Mesendoderm (in vitro differentiated cells): Measurements from ENCODE around the gene JPH3.

Source experiments
- DNase-seq: peaks from one replicate; pipeline ENCODE4 v3.0.0; 2013
- H2AK5ac ChIP-seq: 2 replicates; pipeline ENCODE4 v1.6.1; 2013; ENCODE audit warnings: low read length, inconsistent platforms
- H2BK120ac ChIP-seq: 2 replicates; pipeline ENCODE4 v1.6.1; 2013; ENCODE audit warnings: low read depth, mild to moderate bottlenecking, low read length, moderate library complexity, mixed read lengths
- H2BK15ac ChIP-seq: replicated peaks from 2 replicates; pipeline ENCODE4 v1.6.1; 2013; ENCODE audit warnings: low read depth, mild to moderate bottlenecking, moderate library complexity
- H2BK5ac ChIP-seq: 2 replicates; pipeline ENCODE4 v1.6.1; 2013; ENCODE audit warnings: low read length, inconsistent platforms
- H3K18ac ChIP-seq: 2 replicates; pipeline ENCODE4 v1.6.1; 2013; ENCODE audit warnings: mild to moderate bottlenecking, low read length, mixed read lengths
- H3K23ac ChIP-seq: one replicate; pipeline ENCODE4 v1.6.1; 2013; ENCODE audit warnings: low read length
- H3K27ac ChIP-seq: 2 replicates; pipeline ENCODE4 v1.5.1; 2013; ENCODE audit warnings: low read depth, mild to moderate bottlenecking, inconsistent platforms, low read length, moderate library complexity
- H3K27me3 ChIP-seq: 2 replicates; pipeline ENCODE4 v1.6.1; 2013; ENCODE audit warnings: low read length, control low read depth, mild to moderate bottlenecking, inconsistent platforms; ENCODE audit not compliant: insufficient read depth, poor library complexity
- H3K36me3 ChIP-seq: 2 replicates; pipeline ENCODE4 v1.6.1; 2013; ENCODE audit warnings: low read length, inconsistent platforms; ENCODE audit not compliant: control insufficient read depth, insufficient read depth
- H3K4ac ChIP-seq: one replicate; pipeline ENCODE4 v1.6.1; 2013; ENCODE audit warnings: low read depth, mild to moderate bottlenecking, low read length, moderate library complexity
- H3K4me1 ChIP-seq: 2 replicates; pipeline ENCODE4 v1.6.1; 2013; ENCODE audit warnings: low read depth, low read length, inconsistent platforms; ENCODE audit not compliant: control insufficient read depth
- H3K4me2 ChIP-seq: 2 replicates; pipeline ENCODE4 v1.6.1; 2013; ENCODE audit warnings: low read length
- H3K4me3 ChIP-seq: 2 replicates; pipeline ENCODE4 v1.5.1; 2013; ENCODE audit warnings: mild to moderate bottlenecking, low read length
- H3K56ac ChIP-seq: one replicate; pipeline ENCODE4 v1.6.1; 2013; ENCODE audit warnings: low read length
- H3K79me1 ChIP-seq: 2 replicates; pipeline ENCODE4 v1.6.1; 2013; ENCODE audit warnings: low read length, inconsistent platforms
- H3K79me2 ChIP-seq: 2 replicates; pipeline ENCODE4 v1.6.1; 2013; ENCODE audit warnings: mild to moderate bottlenecking, low read length; ENCODE audit not compliant: control insufficient read depth, insufficient read depth
- H3K9ac ChIP-seq: 2 replicates; pipeline ENCODE4 v1.6.1; 2013; ENCODE audit warnings: low read length, inconsistent platforms
- H4K5ac ChIP-seq: one replicate; pipeline ENCODE4 v1.6.1; 2013; ENCODE audit warnings: low read length
- H4K8ac ChIP-seq: one replicate; pipeline ENCODE4 v1.6.1; 2013; ENCODE audit warnings: low read depth, mild to moderate bottlenecking, control low read depth, low read length, moderate library complexity
- WGBS: extraction: QIAGEN DNeasy Blood & Tissue Kit; methylation state at CpG from one replicate; pipeline ENCODE4 v1.1.7; 2013; ENCODE audit warnings: low lambda C conversion rate, missing lambda C conversion rate; ENCODE audit not compliant: insufficient coverage; ENCODE audit errors: extremely low coverage; 5-methylcytosine and 5-hydroxymethylcytosine counted together

JPH3 gene

GRCh38 chr16:87637357-87637756 is 35.0 kb downstream of the JPH3 start:
- Histone ChIP-seq H2BK5ac (no peak overlapping the region), H3K79me1 (no peaks in the 10 kb centered on the region), H3K4ac (no peak overlapping the region), H3K4me2 (no peak overlapping the region), H2BK15ac (no peak overlapping the region), H3K56ac (no peak overlapping the region), H3K23ac (no peak overlapping the region), H4K5ac (no peak overlapping the region), H3K4me3 (no peak overlapping the region), H3K18ac (no peak overlapping the region), H3K79me2 (no peaks in the 10 kb centered on the region), H2AK5ac (no peak overlapping the region), H3K9ac (no peak overlapping the region), H4K8ac (no peak overlapping the region), H3K36me3 (no peaks in the 10 kb centered on the region), H3K4me1 (no peaks in the 10 kb centered on the region), H2BK120ac (no peak overlapping the region), H3K27ac (no peak overlapping the region), H3K27me3 (no peaks in the 10 kb centered on the region)
- no peak for DNase-seq
- WGBS: no CpG with 5 or more reads among the region's 13 CpGs

GRCh38 chr16:87638736-87639135 is 36.4 kb downstream of the JPH3 start:
- Histone ChIP-seq H3K4me1 (no peaks in the 10 kb centered on the region), H2BK120ac (no peak overlapping the region), H3K18ac (no peak overlapping the region), H3K56ac (no peak overlapping the region), H3K4me3 (no peak overlapping the region), H3K79me2 (no peaks in the 10 kb centered on the region), H3K36me3 (no peaks in the 10 kb centered on the region), H3K27me3 (no peaks in the 10 kb centered on the region), H3K79me1 (no peaks in the 10 kb centered on the region), H2BK15ac (no peak overlapping the region), H3K27ac (no peak overlapping the region), H3K4me2 (no peak overlapping the region), H4K8ac (no peak overlapping the region), H4K5ac (no peak overlapping the region), H2BK5ac (no peak overlapping the region), H3K4ac (no peak overlapping the region), H2AK5ac (no peak overlapping the region), H3K9ac (no peak overlapping the region), H3K23ac (no peak overlapping the region)
- no peak for DNase-seq
- no CpG with 5 or more reads among the region's 10 CpGs for WGBS

GRCh38 chr16:87641721-87642120 is 39.4 kb downstream of the JPH3 start:
- H3K27ac ChIP-seq: no peak overlapping the region
- H3K23ac ChIP-seq: no peak overlapping the region
- no peak overlapping the region for H3K18ac ChIP-seq
- H2BK120ac ChIP-seq: no peak overlapping the region
- no CpG with 5 or more reads among the region's 11 CpGs for WGBS
- no peak overlapping the region for H4K5ac ChIP-seq
- H3K27me3 ChIP-seq: no peaks in the 10 kb centered on the region
- no peaks in the 10 kb centered on the region for H3K79me2 ChIP-seq
- H3K56ac ChIP-seq: no peak overlapping the region
- H3K4ac ChIP-seq: no peak overlapping the region
- no peak overlapping the region for H3K4me3 ChIP-seq
- no peak overlapping the region for H3K9ac ChIP-seq
- no peaks in the 10 kb centered on the region for H3K79me1 ChIP-seq
- H3K4me1 ChIP-seq: no peaks in the 10 kb centered on the region
- no peak overlapping the region for H2BK5ac ChIP-seq
- H3K4me2 ChIP-seq: no peak overlapping the region
- no peak overlapping the region for H4K8ac ChIP-seq
- H2BK15ac ChIP-seq: no peak overlapping the region
- no peaks in the 10 kb centered on the region for H3K36me3 ChIP-seq
- no peak for DNase-seq
- no peak overlapping the region for H2AK5ac ChIP-seq

- WGBS: no CpG with 5 or more reads among the region's 19 CpGs
- Histone ChIP-seq H2AK5ac (no peak overlapping the region), H3K9ac (no peak overlapping the region), H3K4me1 (no peaks in the 10 kb centered on the region), H3K27me3 (no peaks in the 10 kb centered on the region), H3K79me1 (no peaks in the 10 kb centered on the region), H4K8ac (no peak overlapping the region), H3K27ac (no peak overlapping the region), H3K56ac (no peak overlapping the region), H3K4me3 (no peak overlapping the region), H3K18ac (no peak overlapping the region), H4K5ac (no peak overlapping the region), H3K79me2 (no peaks in the 10 kb centered on the region), H2BK120ac (no peak overlapping the region), H3K23ac (no peak overlapping the region), H3K36me3 (no peaks in the 10 kb centered on the region), H3K4ac (no peak overlapping the region), H3K4me2 (no peak overlapping the region), H2BK5ac (no peak overlapping the region), H2BK15ac (no peak overlapping the region)
- DNase-seq: no peak
These were observed 40.2 kb downstream of the JPH3 start for GRCh38 chr16:87642491-87642890.

- Histone ChIP-seq H3K27me3 (no peaks in the 10 kb centered on the region), H2BK15ac (no peak overlapping the region), H3K27ac (no peak overlapping the region), H3K4me1 (no peaks in the 10 kb centered on the region), H3K79me2 (no peaks in the 10 kb centered on the region), H3K4me2 (no peak overlapping the region), H4K8ac (no peak overlapping the region), H3K4ac (no peak overlapping the region), H3K79me1 (no peaks in the 10 kb centered on the region), H3K23ac (no peak overlapping the region), H3K4me3 (no peak overlapping the region), H2BK120ac (no peak overlapping the region), H3K56ac (no peak overlapping the region), H3K9ac (no peak overlapping the region), H4K5ac (no peak overlapping the region), H3K18ac (no peak overlapping the region), H3K36me3 (no peaks in the 10 kb centered on the region), H2AK5ac (no peak overlapping the region), H2BK5ac (no peak overlapping the region)
- WGBS: no CpG with 5 or more reads among the region's 35 CpGs
- no peak for DNase-seq
These were observed 41.9 kb downstream of the JPH3 start for GRCh38 chr16:87644186-87644585.

GRCh38 chr16:87644596-87644995 is 42.3 kb downstream of the JPH3 start:
- Histone ChIP-seq H2BK5ac (no peak overlapping the region), H4K8ac (no peak overlapping the region), H4K5ac (no peak overlapping the region), H2BK120ac (no peak overlapping the region), H3K79me2 (no peaks in the 10 kb centered on the region), H3K4me3 (no peak overlapping the region), H3K9ac (no peak overlapping the region), H3K4me1 (no peaks in the 10 kb centered on the region), H3K27me3 (no peaks in the 10 kb centered on the region), H3K23ac (no peak overlapping the region), H3K4me2 (no peak overlapping the region), H2BK15ac (no peak overlapping the region), H3K18ac (no peak overlapping the region), H3K56ac (no peak overlapping the region), H2AK5ac (no peak overlapping the region), H3K4ac (no peak overlapping the region), H3K36me3 (no peaks in the 10 kb centered on the region), H3K27ac (no peak overlapping the region), H3K79me1 (no peaks in the 10 kb centered on the region)
- WGBS: no CpG with 5 or more reads among the region's 44 CpGs
- DNase-seq: no peak
